GM12878 (cell line): ENCODE results near the gene NECAB2. TPM values are rescaled to one million over a fixed set of nuclear protein-coding genes. Genes with fewer than 3 reads are reported as not detected.

Source experiments
- ATAC-seq: fragments of 200-7000 bp; cut with Tn5 transposase; 3 replicates; pipeline ENCODE4 v1.9.1; 2020; ENCODE audit warnings: mild to moderate bottlenecking, moderate library complexity
- BruUV-seq: library from RNA; stranded (reverse); fragments of 400-500 nt; replicated peaks from 2 replicates; lab custom pipeline; 2021; lab: Mats Ljungman, UMichigan
- CTCF ChIA-PET: fragments of 300-600 bp; sonication (Branson Sonifier 250); formaldehyde crosslinking; extraction: SDS; loops from one replicate; lab custom pipeline; 2021; ENCODE audit warnings: inconsistent platforms; lab: Yijun Ruan, JAX
- POLR2A ChIA-PET: fragments of 350-600 bp; formaldehyde crosslinking; extraction: SDS; loops from one replicate; lab custom pipeline; 2021; ENCODE audit warnings: inconsistent platforms; lab: Charles Lee
- RAD21 ChIA-PET: fragments of 300-600 bp; sonication (Branson Sonifier 250); formaldehyde crosslinking; loops from one replicate; lab custom pipeline; 2023; ENCODE audit warnings: antibody characterized with exemption; ENCODE audit not compliant: unreplicated experiment; lab: Charles Lee
- SMC1A ChIA-PET: fragments of 300-600 bp; sonication (Branson Sonifier 250); formaldehyde crosslinking; loops from one replicate; lab custom pipeline; 2023; ENCODE audit not compliant: unreplicated experiment, uncharacterized antibody; lab: Charles Lee
- DNase-seq: peaks from one replicate; pipeline ENCODE4 v3.0.0-alpha.2; 2011; ENCODE audit warnings: low read depth, low spot score
- FAIRE-seq: peaks from 3 replicates; lab custom pipeline; 2011; peaks lifted over from hg19 to GRCh38; lab: Jason Lieb, UNC
- H2AFZ ChIP-seq: 2 replicates; pipeline ENCODE4 v1.6.0; 2011; ENCODE audit warnings: low read depth, low read length, control low read depth; ENCODE audit not compliant: control insufficient read depth
- H3K27ac ChIP-seq: 2 replicates; pipeline ENCODE4 v1.5.1; 2011; ENCODE audit warnings: control low read depth; ENCODE audit not compliant: control insufficient read depth, insufficient read depth
- H3K27me3 ChIP-seq, 2 experiments: replicated peaks in 1 of 2; 2 replicates each; pipeline versions ENCODE4 v1.6.0 to v1.6.1; 2011; ENCODE audit warnings: low read length in 1 of 2; ENCODE audit not compliant: control insufficient read depth in 2 of 2, insufficient read depth in 2 of 2
- H3K36me3 ChIP-seq, 2 experiments: 2 replicates each; pipeline ENCODE4 v1.5.1; 2011; ENCODE audit warnings: low read length in 1 of 2; ENCODE audit not compliant: control insufficient read depth in 2 of 2, insufficient read depth in 2 of 2
- H3K4me1 ChIP-seq: 2 replicates; pipeline ENCODE4 v1.6.1; 2011; ENCODE audit warnings: mild to moderate bottlenecking, low read length, moderate library complexity, mixed read lengths; ENCODE audit not compliant: control insufficient read depth, insufficient read depth
- H3K4me2 ChIP-seq: 2 replicates; pipeline ENCODE4 v1.6.0; 2011; ENCODE audit warnings: control low read depth; ENCODE audit not compliant: control insufficient read depth, insufficient read depth
- H3K4me3 ChIP-seq: fragments of 200-600 bp; sonication (generic); 2 replicates; pipeline ENCODE4 v1.5.1; 2016
- H3K79me2 ChIP-seq: 2 replicates; pipeline ENCODE4 v1.6.0; 2011; ENCODE audit warnings: low read length; ENCODE audit not compliant: control insufficient read depth, insufficient read depth
- H3K9ac ChIP-seq: 2 replicates; pipeline ENCODE4 v1.8.0; 2011; ENCODE audit warnings: low read length, control low read depth, mixed read lengths; ENCODE audit not compliant: control insufficient read depth, insufficient read depth
- H3K9me3 ChIP-seq: replicated peaks from 3 replicates; pipeline ENCODE4 v1.5.1; 2011; ENCODE audit warnings: mild to moderate bottlenecking, low read length; ENCODE audit not compliant: control insufficient read depth, insufficient read depth
- H4K20me1 ChIP-seq: 2 replicates; pipeline ENCODE4 v1.6.0; 2011; ENCODE audit not compliant: control insufficient read depth, insufficient read depth
- ESRRA ChIP-seq: IDR thresholded peaks from 2 replicates; pipeline ENCODE4 v1.6.1; 2012; ENCODE audit warnings: mild to moderate bottlenecking, low read length, improper control_type of control experiment
- FOXM1 ChIP-seq: IDR thresholded peaks from 2 replicates; pipeline ENCODE4 v1.6.1; 2012; ENCODE audit warnings: low read depth, mild to moderate bottlenecking, inconsistent platforms, low read length, moderate library complexity
- GATAD2B ChIP-seq: fragments of 450-650 bp; conservative IDR thresholded peaks from 2 replicates; pipeline ENCODE4 v1.6.1; 2017; ENCODE audit warnings: low read depth, mild to moderate bottlenecking, moderate library complexity
- HCFC1 ChIP-seq: fragments of 150-350 bp; IDR thresholded peaks from 2 replicates; pipeline ENCODE4 v1.6.1; 2014; ENCODE audit warnings: low read length
- IRF4 ChIP-seq: IDR thresholded peaks from 2 replicates; pipeline ENCODE4 v1.6.1; 2011; ENCODE audit warnings: low read depth, low read length
- SMC3 ChIP-seq: IDR thresholded peaks from 2 replicates; pipeline ENCODE4 v1.6.1; 2011; ENCODE audit warnings: low read length, improper control_type of control experiment, borderline replicate concordance
- ZNF207 ChIP-seq: fragments of 450-650 bp; IDR thresholded peaks from 2 replicates; pipeline ENCODE4 v1.6.1; 2014; ENCODE audit warnings: antibody characterized with exemption, mild to moderate bottlenecking, borderline replicate concordance
- WGBS: methylation state at CpG from one replicate; pipeline ENCODE4 v1.1.6; 2016; ENCODE audit warnings: low lambda C conversion rate; ENCODE audit not compliant: insufficient replicate concordance, insufficient coverage; ENCODE audit errors: missing lambda C conversion rate; 5-methylcytosine and 5-hydroxymethylcytosine counted together
- in situ Hi-C: fragments of 300-500 bp; cut with MboI; formaldehyde crosslinking; loops from 9 replicates; pipeline ENCODE4 v1.14.3; 2018; ENCODE audit warnings: mixed read lengths
- intact Hi-C: fragments of 100-400 bp; cut with micrococcal nuclease; formaldehyde crosslinking; loops from one replicate; pipeline ENCODE4 v1.14.2; 2022; ENCODE audit not compliant: unreplicated experiment
- polyA plus RNA-seq, 11 experiments: library from polyadenylated mRNA; depleted of rRNA in 4 of 11; unstranded in 6 of 11; stranded (reverse) in 5 of 11; fragments of >200 nt; fragmentation: Nextera tagmentation in 4 of 11; fragmentation: Illumina TruSeq in 1 of 11; extraction: Ambion mirVana in 4 of 11; extraction: Trizol in 1 of 11; gene quantifications; 1 replicate in 1 of 11; 2 replicates in 10 of 11; pipeline versions ENCODE4 v1.2.1 to v1.2.3, GENCODE V29; 2011 to 2016; ENCODE audit warnings: inconsistent platforms in 2 of 11, missing spikeins in 2 of 11, low read depth in 1 of 11
- total RNA-seq, 4 experiments: library from RNA; depleted of rRNA in 3 of 4; stranded (reverse); fragments of >200 nt in 3 of 4; fragmentation: Illumina TruSeq in 1 of 4; extraction: Trizol in 1 of 4; gene quantifications; 2 replicates each; pipeline versions ENCODE4 v1.2.1 to v1.2.3, GENCODE V29; 2013 to 2021
- TF ChIP-seq, protein P1 (sequence below): fragments of 450-650 bp; formaldehyde crosslinking; IDR thresholded peaks from 2 replicates; pipeline ENCODE4 v1.4.0; 2020; ENCODE audit warnings: mild to moderate bottlenecking, moderate library complexity
- TF ChIP-seq, protein P2 (sequence below): fragments of 450-650 bp; IDR thresholded peaks from 2 replicates; pipeline ENCODE4 v1.6.1; 2018; ENCODE audit warnings: borderline replicate concordance, mild to moderate bottlenecking; ENCODE audit not compliant: partially characterized antibody

Gene NECAB2
- total and polyA plus RNA-seq, 10 of the 15 experiments (the other 5 are each of a cell fraction or from before 2014, with no cell fraction given), result not detected

GRCh38 chr16:83934684-83934977 lies 33.4 kb upstream of the NECAB2 start:
- no peaks in the 10 kb centered on the region for H3K9me3 ChIP-seq
- no peaks in the 10 kb centered on the region for H3K36me3 ChIP-seq
- no peak overlapping the region for H3K4me3 ChIP-seq
- H3K27ac ChIP-seq, result no peak overlapping the region
- 59% methylated on average over 12 of the region's 12 CpGs for WGBS
- no peak overlapping the region for H2AFZ ChIP-seq
- POLR2A ChIA-PET, result no interaction called here
- no peak for TF ChIP-seq ESRRA
- no peak for TF ChIP-seq GATAD2B
- TF ChIP-seq, protein P1, sequence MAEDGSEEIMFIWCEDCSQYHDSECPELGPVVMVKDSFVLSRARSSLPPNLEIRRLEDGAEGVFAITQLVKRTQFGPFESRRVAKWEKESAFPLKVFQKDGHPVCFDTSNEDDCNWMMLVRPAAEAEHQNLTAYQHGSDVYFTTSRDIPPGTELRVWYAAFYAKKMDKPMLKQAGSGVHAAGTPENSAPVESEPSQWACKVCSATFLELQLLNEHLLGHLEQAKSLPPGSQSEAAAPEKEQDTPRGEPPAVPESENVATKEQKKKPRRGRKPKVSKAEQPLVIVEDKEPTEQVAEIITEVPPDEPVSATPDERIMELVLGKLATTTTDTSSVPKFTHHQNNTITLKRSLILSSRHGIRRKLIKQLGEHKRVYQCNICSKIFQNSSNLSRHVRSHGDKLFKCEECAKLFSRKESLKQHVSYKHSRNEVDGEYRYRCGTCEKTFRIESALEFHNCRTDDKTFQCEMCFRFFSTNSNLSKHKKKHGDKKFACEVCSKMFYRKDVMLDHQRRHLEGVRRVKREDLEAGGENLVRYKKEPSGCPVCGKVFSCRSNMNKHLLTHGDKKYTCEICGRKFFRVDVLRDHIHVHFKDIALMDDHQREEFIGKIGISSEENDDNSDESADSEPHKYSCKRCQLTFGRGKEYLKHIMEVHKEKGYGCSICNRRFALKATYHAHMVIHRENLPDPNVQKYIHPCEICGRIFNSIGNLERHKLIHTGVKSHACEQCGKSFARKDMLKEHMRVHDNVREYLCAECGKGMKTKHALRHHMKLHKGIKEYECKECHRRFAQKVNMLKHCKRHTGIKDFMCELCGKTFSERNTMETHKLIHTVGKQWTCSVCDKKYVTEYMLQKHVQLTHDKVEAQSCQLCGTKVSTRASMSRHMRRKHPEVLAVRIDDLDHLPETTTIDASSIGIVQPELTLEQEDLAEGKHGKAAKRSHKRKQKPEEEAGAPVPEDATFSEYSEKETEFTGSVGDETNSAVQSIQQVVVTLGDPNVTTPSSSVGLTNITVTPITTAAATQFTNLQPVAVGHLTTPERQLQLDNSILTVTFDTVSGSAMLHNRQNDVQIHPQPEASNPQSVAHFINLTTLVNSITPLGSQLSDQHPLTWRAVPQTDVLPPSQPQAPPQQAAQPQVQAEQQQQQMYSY (CRISPR knock-in tag), result no peak
- no peak for TF ChIP-seq SMC3
- TF ChIP-seq, protein P2, sequence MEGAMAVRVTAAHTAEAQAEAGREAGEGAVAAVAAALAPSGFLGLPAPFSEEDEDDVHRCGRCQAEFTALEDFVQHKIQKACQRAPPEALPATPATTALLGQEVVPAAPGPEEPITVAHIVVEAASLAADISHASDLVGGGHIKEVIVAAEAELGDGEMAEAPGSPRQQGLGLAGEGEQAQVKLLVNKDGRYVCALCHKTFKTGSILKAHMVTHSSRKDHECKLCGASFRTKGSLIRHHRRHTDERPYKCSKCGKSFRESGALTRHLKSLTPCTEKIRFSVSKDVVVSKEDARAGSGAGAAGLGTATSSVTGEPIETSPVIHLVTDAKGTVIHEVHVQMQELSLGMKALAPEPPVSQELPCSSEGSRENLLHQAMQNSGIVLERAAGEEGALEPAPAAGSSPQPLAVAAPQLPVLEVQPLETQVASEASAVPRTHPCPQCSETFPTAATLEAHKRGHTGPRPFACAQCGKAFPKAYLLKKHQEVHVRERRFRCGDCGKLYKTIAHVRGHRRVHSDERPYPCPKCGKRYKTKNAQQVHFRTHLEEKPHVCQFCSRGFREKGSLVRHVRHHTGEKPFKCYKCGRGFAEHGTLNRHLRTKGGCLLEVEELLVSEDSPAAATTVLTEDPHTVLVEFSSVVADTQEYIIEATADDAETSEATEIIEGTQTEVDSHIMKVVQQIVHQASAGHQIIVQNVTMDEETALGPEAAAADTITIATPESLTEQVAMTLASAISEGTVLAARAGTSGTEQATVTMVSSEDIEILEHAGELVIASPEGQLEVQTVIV, result no peak
- TF ChIP-seq ZNF207, result no peak
- no peak for TF ChIP-seq HCFC1
- no peak for TF ChIP-seq IRF4
- no peak for TF ChIP-seq FOXM1
- in situ Hi-C loops, result no loop called here
- no peaks in the 10 kb centered on the region for H3K4me1 ChIP-seq
- SMC1A ChIA-PET, result no interaction called here
- no TSS peak for BruUV-seq
- no peaks in the 10 kb centered on the region for H3K27me3 ChIP-seq
- DNase-seq, result no peak
- ATAC-seq, result no peak
- no peak for FAIRE-seq
- RAD21 ChIA-PET, result no interaction called here
- CTCF ChIA-PET, result no interaction called here
- no peak overlapping the region for H3K9ac ChIP-seq
- no peaks in the 10 kb centered on the region for H4K20me1 ChIP-seq
- no peak overlapping the region for H3K4me2 ChIP-seq
- intact Hi-C loops, result no loop called here
- no peaks in the 10 kb centered on the region for H3K79me2 ChIP-seq
